Measurements from ENCODE around the gene PAX7.
"Not testable (repeated sequence)": the region's sequence is repeated elsewhere in the genome, so short reads cannot be mapped to it uniquely, and the experiment has no call there.

PAX7 gene

GRCh38 chr1:18735224-18735997 is 104.8 kb downstream of the PAX7 start:
- no peaks in the 10 kb centered on the region for H3K4me1 Mint-ChIP-seq (ENCODE audit: low read depth)
- no peaks in the 10 kb centered on the region for H3K36me3 Mint-ChIP-seq (ENCODE audit: low read depth)
- no peaks in the 10 kb centered on the region for H3K9me3 Mint-ChIP-seq
- H3K27me3 Mint-ChIP-seq (ENCODE audit: low read depth) = peaks cover 7% of the 10 kb centered on the region
- no peak overlapping the region for H3K4me3 Mint-ChIP-seq
- DNase-seq (ENCODE audit: low spot score) = no peak
- no peak overlapping the region for H3K27ac Mint-ChIP-seq

GRCh38 chr1:18736958-18737357 is 106.3 kb downstream of the PAX7 start:
- H3K27ac Mint-ChIP-seq = no peak overlapping the region
- H3K27me3 Mint-ChIP-seq (ENCODE audit: low read depth) = peaks cover 5% of the 10 kb centered on the region
- H3K9me3 Mint-ChIP-seq = no peaks in the 10 kb centered on the region
- H3K4me1 Mint-ChIP-seq (ENCODE audit: low read depth) = no peaks in the 10 kb centered on the region
- no peaks in the 10 kb centered on the region for H3K36me3 Mint-ChIP-seq (ENCODE audit: low read depth)
- no peak for DNase-seq (ENCODE audit: low spot score)
- no peak overlapping the region for H3K4me3 Mint-ChIP-seq

- no peak overlapping the region for H3K4me3 Mint-ChIP-seq
- no peaks in the 10 kb centered on the region for H3K4me1 Mint-ChIP-seq (ENCODE audit: low read depth)
- no peaks in the 10 kb centered on the region for H3K9me3 Mint-ChIP-seq
- DNase-seq (ENCODE audit: low spot score) = no peak
- no peak overlapping the region for H3K27ac Mint-ChIP-seq
- H3K27me3 Mint-ChIP-seq (ENCODE audit: low read depth) = no peaks in the 10 kb centered on the region
- H3K36me3 Mint-ChIP-seq (ENCODE audit: low read depth) = no peaks in the 10 kb centered on the region
These were observed 107.5 kb downstream of the PAX7 start for GRCh38 chr1:18738126-18738525.

- Mint-ChIP-seq H3K27ac (no peak overlapping the region), H3K36me3 (ENCODE audit: low read depth) (no peaks in the 10 kb centered on the region)
These were observed 108.0 kb downstream of the PAX7 start for GRCh38 chr1:18738617-18739016.

GRCh38 chr1:18739408-18739807 is 108.8 kb downstream of the PAX7 start:
- Mint-ChIP-seq H3K4me1 (ENCODE audit: low read depth) (no peaks in the 10 kb centered on the region), H3K27me3 (ENCODE audit: low read depth) (no peaks in the 10 kb centered on the region), H3K36me3 (ENCODE audit: low read depth) (no peaks in the 10 kb centered on the region), H3K27ac (no peak overlapping the region), H3K4me3 (no peak overlapping the region), H3K9me3 (no peaks in the 10 kb centered on the region)
- DNase-seq (ENCODE audit: low spot score) = no peak

More at GRCh38 chr1:18738617-18739016, 108.0 kb downstream of the PAX7 start:
- Mint-ChIP-seq H3K27me3 (ENCODE audit: low read depth) (no peaks in the 10 kb centered on the region), H3K9me3 (no peaks in the 10 kb centered on the region), H3K4me1 (ENCODE audit: low read depth) (no peaks in the 10 kb centered on the region), H3K4me3 (no peak overlapping the region)
- DNase-seq (ENCODE audit: low spot score) = no peak

- Mint-ChIP-seq H3K27me3 (ENCODE audit: low read depth) (no peaks in the 10 kb centered on the region), H3K4me3 (no peak overlapping the region), H3K27ac (no peak overlapping the region), H3K4me1 (ENCODE audit: low read depth) (no peaks in the 10 kb centered on the region), H3K36me3 (ENCODE audit: low read depth) (no peaks in the 10 kb centered on the region), H3K9me3 (no peaks in the 10 kb centered on the region)
- DNase-seq (ENCODE audit: low spot score) = no peak
These were observed 109.3 kb downstream of the PAX7 start for GRCh38 chr1:18739897-18740296.

GRCh38 chr1:18740617-18741016 is 110.0 kb downstream of the PAX7 start:
- Mint-ChIP-seq H3K27ac (no peak overlapping the region), H3K36me3 (ENCODE audit: low read depth) (no peaks in the 10 kb centered on the region), H3K4me1 (ENCODE audit: low read depth) (no peaks in the 10 kb centered on the region), H3K27me3 (ENCODE audit: low read depth) (no peaks in the 10 kb centered on the region), H3K4me3 (no peak overlapping the region), H3K9me3 (no peaks in the 10 kb centered on the region)
- no peak for DNase-seq (ENCODE audit: low spot score)

GRCh38 chr1:18743233-18743632 is 112.6 kb downstream of the PAX7 start:
- Mint-ChIP-seq H3K9me3 (no peaks in the 10 kb centered on the region), H3K36me3 (ENCODE audit: low read depth) (no peaks in the 10 kb centered on the region), H3K4me1 (ENCODE audit: low read depth) (no peaks in the 10 kb centered on the region)

GRCh38 chr1:18744381-18744780 is 113.7 kb downstream of the PAX7 start:
- DNase-seq (ENCODE audit: low spot score); H3K27me3 Mint-ChIP-seq (ENCODE audit: low read depth); H3K9me3 Mint-ChIP-seq; H3K4me3 Mint-ChIP-seq; H3K36me3 Mint-ChIP-seq (ENCODE audit: low read depth); H3K4me1 Mint-ChIP-seq (ENCODE audit: low read depth); H3K27ac Mint-ChIP-seq: not testable (repeated sequence)

More at GRCh38 chr1:18743233-18743632, 112.6 kb downstream of the PAX7 start:
- no peak overlapping the region for H3K27ac Mint-ChIP-seq
- DNase-seq (ENCODE audit: low spot score) = no peak
- H3K4me3 Mint-ChIP-seq = no peak overlapping the region
- H3K27me3 Mint-ChIP-seq (ENCODE audit: low read depth) = no peaks in the 10 kb centered on the region

GRCh38 chr1:18746981-18747380 is 116.3 kb downstream of the PAX7 start:
- Mint-ChIP-seq H3K27me3 (ENCODE audit: low read depth) (no peaks in the 10 kb centered on the region), H3K4me3 (no peak overlapping the region), H3K27ac (no peak overlapping the region), H3K36me3 (ENCODE audit: low read depth) (no peaks in the 10 kb centered on the region), H3K9me3 (peaks cover 6% of the 10 kb centered on the region), H3K4me1 (ENCODE audit: low read depth) (no peaks in the 10 kb centered on the region)
- no peak for DNase-seq (ENCODE audit: low spot score)

GRCh38 chr1:18747671-18748070 is 117.0 kb downstream of the PAX7 start:
- H3K9me3 Mint-ChIP-seq = peaks cover 6% of the 10 kb centered on the region
- H3K4me1 Mint-ChIP-seq (ENCODE audit: low read depth) = no peaks in the 10 kb centered on the region
- no peaks in the 10 kb centered on the region for H3K36me3 Mint-ChIP-seq (ENCODE audit: low read depth)
- no peak overlapping the region for H3K27ac Mint-ChIP-seq
- no peak for DNase-seq (ENCODE audit: low spot score)
- H3K4me3 Mint-ChIP-seq = no peak overlapping the region
- H3K27me3 Mint-ChIP-seq (ENCODE audit: low read depth) = no peaks in the 10 kb centered on the region

- H3K36me3 Mint-ChIP-seq (ENCODE audit: low read depth) = no peaks in the 10 kb centered on the region
These were observed 117.8 kb downstream of the PAX7 start for GRCh38 chr1:18748435-18748834.

GRCh38 chr1:18749569-18749968 is 118.9 kb downstream of the PAX7 start:
- DNase-seq (ENCODE audit: low spot score) = no peak

More at GRCh38 chr1:18748435-18748834, 117.8 kb downstream of the PAX7 start:
- Mint-ChIP-seq H3K27ac (no peak overlapping the region), H3K4me3 (no peak overlapping the region), H3K4me1 (ENCODE audit: low read depth) (no peaks in the 10 kb centered on the region), H3K27me3 (ENCODE audit: low read depth) (no peaks in the 10 kb centered on the region), H3K9me3 (peaks cover 6% of the 10 kb centered on the region)
- DNase-seq (ENCODE audit: low spot score) = no peak

GRCh38 chr1:18750600-18750999 is 120.0 kb downstream of the PAX7 start:
- Mint-ChIP-seq H3K27me3 (ENCODE audit: low read depth) (no peaks in the 10 kb centered on the region), H3K27ac (no peak overlapping the region), H3K4me3 (no peak overlapping the region), H3K4me1 (ENCODE audit: low read depth) (no peaks in the 10 kb centered on the region), H3K36me3 (ENCODE audit: low read depth) (no peaks in the 10 kb centered on the region), H3K9me3 (peaks cover 12% of the 10 kb centered on the region)
- DNase-seq (ENCODE audit: low spot score) = no peak

More at GRCh38 chr1:18749569-18749968, 118.9 kb downstream of the PAX7 start:
- Mint-ChIP-seq H3K27me3 (ENCODE audit: low read depth) (no peaks in the 10 kb centered on the region), H3K4me1 (ENCODE audit: low read depth) (no peaks in the 10 kb centered on the region), H3K27ac (no peak overlapping the region), H3K36me3 (ENCODE audit: low read depth) (no peaks in the 10 kb centered on the region), H3K4me3 (no peak overlapping the region), H3K9me3 (peaks cover 12% of the 10 kb centered on the region)

- no peak overlapping the region for H3K27ac Mint-ChIP-seq
- H3K36me3 Mint-ChIP-seq (ENCODE audit: low read depth) = no peaks in the 10 kb centered on the region
- H3K4me1 Mint-ChIP-seq (ENCODE audit: low read depth) = no peaks in the 10 kb centered on the region
- no peak overlapping the region for H3K4me3 Mint-ChIP-seq
- no peak for DNase-seq (ENCODE audit: low spot score)
- H3K9me3 Mint-ChIP-seq = peaks cover 12% of the 10 kb centered on the region
- peaks cover 1% of the 10 kb centered on the region for H3K27me3 Mint-ChIP-seq (ENCODE audit: low read depth)
These were observed 120.8 kb downstream of the PAX7 start for GRCh38 chr1:18751425-18751824.
